ENCODE measurements around the gene CHRM1.

CHRM1 gene

DNA sequence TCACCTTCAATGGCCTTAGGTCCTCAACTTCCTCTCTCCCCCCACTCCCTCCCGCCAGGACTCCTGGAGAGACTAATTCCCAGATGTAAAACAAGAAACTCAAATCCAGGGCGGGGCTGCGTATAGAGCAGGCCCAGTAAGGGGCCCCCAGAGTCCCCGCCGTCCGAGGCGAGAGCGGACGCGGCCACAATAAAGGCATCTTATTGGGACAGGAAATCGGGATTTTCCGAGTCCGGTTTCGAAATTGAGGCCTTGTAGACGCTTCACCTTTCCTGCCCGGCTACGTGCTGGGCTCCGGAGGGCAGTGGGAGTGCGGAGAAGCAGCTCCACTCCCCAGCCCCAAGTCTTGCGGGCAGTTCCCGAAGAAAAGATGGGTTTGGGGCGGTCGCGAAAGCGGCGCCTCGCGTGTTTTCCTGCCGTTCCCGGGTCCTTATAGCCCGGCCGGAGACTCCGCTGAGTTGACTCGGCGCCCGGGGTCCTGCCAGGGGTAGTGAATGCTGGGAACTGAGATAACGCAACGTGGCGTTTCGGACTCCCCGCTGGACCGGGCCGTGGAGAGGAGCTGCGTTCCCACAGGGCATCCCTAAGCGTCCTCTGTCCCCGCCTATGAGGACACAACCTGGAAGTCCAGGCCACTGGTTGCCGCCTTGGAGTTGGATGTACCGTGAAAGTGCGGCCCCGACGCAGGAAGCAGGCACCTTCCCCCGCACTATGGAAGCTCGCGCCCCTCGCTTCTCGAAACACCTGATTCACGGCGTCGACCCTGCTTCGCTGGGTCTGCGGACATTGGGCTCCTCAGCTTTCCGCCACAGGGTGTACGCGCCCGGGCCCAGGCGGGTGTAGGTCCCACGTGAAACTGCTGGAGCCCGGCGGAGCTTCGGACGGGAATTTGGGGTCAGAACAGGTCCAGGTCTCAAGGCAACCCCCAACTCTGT is 4.8 kb upstream of the CHRM1 start:
- DNase-seq (ENCODE audit: low spot score), result no peak

DNA sequence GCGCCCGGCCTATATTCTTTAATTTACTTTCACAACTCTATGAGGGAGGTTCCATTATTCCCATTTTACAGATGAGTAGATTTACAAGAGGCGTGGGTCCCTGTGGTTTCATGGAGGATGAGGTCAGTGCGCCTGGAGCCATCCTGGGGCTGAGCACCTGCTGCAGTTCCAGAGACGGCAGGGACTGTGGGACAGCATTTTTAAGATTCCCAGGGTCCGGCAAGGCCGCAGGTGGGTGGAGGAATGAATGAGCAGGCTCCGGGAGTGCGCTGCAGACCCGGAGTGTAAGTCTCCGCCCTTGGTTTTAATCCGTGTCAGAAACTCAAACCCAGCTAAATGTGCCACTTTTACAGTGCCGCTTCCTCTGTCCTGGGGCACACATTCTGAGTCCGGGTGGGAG is 4.1 kb upstream of the CHRM1 start:
- no peak for DNase-seq (ENCODE audit: low spot score)

DNA sequence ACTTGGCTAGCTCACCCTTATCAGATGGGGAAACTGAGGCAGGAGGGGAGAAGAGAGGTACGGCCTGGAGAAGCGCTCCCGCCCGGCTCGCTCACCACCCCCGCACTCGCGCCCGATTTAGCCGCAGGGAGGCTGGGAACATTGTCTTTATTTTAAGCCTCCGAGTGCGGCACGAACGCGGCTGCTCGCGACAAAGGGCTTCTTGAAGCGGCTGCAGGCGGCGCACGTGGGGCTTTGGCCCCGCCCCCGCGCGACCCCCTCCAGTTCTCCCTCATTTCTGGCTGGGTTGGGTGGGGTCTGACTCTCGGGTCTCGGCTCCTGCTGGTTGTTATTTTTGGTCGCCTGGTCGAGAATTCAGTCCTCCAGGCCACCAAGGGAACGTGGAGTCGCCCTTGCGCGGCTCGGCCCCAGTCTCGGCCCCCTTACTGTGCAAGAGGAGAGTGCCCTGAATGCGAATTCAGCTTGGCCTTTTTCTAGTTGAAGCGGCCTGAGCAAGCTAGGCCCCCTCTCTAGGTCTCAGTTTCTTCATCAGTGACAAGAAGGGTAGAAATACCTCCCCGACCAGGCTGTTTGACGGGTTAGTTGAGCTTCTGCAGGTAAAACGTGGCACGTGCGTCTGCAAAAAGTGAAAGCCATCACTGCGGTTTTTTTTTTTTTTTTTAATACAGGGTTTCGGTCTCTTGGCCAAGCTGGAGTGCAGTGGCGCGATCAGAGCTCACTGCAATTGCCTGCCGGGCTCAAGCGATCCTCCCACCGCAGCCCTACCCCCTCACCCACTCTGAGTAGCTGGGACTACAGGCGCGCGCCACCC is 2.6 kb upstream of the CHRM1 start:
- DNase-seq (ENCODE audit: low spot score), result no peak

DNA sequence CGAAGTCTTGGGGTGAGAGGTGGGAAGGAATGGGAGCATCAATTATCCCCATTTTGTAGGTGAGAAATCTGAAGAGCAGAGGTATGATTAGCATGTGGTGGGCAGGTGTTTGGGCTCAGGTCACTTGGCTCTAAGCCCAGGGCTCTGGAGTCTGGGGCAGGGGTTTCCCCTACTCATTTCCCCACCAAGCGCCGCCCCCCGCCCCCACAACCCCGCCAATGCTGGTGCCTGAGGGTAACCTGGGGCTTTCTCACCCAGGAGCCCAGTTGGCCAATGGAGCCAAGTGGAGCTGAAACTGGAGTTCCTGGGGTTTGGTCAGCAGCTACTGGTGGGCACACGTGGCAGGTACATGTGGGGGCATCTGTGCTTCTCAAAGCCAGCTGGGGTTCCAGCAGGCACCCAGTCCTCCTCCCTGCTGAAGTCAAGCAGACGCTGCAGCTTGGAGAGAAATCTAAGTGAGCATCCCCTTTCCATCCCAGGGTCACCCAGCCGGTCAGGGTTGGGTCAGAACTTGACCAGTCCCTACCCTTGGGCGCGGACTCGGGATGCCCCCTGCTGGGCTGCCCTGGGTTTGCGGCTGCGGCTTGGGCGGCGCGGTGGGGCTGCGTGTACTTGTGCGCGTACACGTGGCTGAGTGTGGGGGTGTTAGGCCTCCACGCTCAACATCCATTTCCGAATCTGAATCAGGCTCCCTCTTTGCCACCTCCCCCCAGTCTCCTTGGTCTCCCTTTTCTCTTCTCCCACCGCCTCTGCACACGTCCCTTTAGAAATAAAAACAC is 1.7 kb upstream of the CHRM1 start:
- no peak for DNase-seq (ENCODE audit: low spot score)

DNA sequence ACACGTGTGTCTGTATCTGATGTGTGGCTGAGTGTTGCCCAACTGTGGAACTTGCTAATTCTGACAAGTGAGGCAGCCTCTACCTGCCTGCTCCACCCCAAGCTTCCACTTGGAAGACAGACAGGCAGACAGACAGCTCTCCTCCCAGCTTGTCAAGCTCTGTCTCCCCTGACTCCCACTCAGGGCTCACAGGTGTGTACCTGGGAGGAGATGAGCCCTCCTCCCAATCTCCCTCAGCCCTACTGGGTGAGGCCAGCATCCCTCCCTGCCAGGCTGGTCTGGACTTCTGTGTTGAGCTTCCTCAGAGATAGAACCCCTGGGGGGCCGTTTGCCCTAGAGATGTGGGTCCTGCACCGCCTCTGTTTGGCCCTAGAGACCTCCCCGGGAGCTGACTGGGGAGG is 1.0 kb upstream of the CHRM1 start:
- no peak for DNase-seq (ENCODE audit: low spot score)

DNA sequence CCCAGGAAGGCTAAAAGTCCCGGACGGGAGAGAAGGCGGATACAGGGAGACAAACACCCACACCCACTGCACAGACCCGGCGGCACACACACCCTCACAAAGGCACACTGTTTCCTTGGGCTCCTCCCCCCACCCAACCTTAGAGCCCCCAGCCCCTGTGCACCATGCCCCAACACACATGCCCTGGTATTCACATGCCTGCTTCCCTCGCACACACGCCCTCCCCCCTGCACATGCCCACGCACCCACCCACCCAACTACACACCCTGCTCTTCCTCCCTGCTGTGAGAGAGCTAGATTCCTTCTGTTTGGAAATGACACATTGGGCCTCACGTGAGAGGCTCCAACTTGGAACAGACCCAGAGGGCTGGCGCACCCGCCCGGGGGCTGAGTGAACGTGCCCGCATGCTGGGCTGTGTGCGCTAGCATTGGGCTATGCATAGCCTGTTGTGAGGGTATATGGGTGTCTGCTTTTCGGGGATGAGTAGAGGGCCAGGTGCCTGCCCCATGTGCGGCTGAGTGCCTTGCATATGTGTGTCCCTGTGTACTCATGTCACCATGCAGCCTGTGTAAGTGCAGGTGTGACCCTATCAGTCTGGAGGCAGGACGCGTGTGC is 518 bp upstream of the CHRM1 start:
- DNase-seq (ENCODE audit: low spot score), result no peak

DNA sequence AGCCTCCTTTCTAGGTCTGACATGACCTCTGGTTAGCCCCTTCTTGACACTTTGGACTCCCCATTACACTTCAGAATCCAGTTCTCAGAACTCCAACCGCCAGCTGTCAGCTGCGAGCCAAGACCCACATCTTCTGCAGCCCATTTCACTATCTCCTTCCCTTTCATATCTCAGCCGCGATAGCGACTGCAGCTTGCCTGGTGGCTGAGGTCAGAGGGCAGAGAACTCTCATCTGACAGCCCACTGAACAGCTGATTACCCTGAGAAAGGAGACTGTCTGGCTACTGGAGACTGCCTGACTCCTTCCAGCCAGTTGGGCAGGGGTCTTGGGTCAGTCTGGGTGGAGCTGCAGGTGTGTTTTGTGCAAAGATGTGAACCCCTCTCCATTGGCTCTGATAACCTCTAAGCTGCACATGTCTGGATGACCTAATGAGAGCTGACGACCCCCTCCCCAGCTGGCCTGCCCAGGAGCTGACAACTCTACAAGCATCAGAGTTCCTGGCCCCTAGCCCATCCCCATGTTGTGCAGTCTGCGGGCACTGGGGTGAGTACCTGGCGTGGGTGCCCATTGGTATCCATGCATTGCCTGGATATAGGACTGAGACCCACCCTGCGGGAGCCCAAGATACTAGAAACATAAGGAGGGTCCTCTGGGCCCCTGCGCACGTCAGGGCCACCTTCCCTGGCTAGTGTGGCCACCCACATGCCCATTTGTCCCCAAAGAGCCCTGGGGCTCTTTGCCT is 1.1 kb downstream of the CHRM1 start:
- DNase-seq (ENCODE audit: low spot score), result no peak

DNA sequence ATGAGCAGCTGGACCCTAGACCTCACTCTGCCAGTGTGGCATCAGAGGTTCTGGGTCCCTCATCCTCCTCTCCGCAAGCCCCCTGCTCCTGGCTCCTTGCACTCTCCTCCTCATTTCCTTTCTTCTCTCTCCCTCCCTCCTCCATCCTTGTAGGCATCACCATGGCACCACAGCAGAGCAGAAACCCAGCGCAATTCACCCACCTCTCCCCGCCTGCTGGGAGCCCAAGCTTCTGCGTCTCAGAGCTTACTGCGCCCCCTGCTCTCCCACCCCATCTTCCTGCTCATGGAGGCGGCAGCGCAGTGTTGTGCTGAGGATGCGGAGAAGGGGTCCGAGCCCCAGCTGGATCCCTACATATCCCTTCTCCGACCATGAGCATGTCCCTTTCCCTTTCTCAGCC is 1.7 kb downstream of the CHRM1 start:
- no peak for DNase-seq (ENCODE audit: low spot score)

DNA sequence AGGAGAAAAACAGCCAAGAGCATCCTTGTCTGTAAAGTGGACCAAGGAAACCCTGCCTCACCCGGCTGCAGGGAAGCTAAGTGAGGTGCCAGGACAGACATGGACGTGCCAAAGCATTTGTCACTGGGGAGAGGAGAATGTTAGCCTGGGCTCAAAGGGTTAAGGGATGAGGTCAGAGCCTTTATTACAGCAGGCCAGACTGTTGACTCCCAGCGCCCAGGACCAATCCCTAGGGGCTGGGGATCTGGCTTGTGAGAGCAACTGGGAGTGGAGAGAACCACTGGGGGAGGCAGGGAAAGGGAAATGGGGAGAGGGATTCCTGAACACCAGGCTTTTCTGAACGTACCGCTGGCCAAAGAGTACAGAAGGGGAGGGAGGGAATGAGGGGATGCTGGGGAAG is 2.6 kb downstream of the CHRM1 start:
- no peak for DNase-seq (ENCODE audit: low spot score)

DNA sequence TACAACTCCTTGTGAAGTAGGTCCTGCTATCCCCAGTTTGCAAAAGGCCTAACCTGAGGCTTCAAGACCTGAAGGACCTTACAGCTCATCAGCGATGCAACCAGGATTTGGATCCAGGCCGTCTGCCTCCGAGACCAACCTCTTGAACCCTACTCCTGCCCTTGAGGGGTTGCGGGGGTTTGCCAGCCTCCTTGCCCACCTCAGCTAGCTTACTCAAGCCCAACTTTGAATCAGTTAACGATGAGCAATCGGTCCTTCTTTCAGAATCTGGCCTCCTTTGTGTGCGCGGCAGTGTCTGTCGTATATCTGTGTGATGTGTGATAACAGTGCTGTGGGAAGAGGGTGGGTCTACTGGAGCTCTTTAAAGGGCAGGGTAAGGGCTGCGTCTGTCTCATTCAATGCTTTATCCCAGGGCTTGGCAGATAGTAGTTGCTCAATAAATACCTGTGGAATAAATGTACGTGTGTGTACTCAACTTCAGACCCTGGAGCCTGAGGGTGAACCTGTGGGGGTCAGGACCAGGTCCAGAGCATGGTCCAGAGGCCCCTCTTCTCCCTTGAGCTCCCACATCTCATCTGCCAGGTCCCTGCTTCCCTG is 3.2 kb downstream of the CHRM1 start:
- no peak for DNase-seq (ENCODE audit: low spot score)

DNA sequence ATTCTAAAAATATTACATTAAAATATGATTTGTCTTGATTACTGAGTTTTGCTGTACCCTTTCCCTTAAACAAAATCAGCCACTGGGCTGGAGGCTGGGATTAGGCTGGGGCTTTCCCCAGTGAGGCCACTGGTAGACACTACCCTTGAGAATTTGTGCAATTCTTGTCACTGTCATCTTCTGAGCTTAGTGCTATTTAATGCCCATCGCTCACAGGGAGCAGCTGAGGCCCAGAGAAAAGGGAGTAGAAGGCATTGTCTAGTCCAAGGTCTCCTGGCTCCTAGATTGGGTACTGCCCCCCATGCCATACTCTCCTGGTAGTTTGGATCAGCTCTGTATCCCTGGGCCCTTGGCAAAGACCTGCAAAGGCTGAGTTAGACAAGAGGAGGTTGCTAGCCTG is 6.7 kb downstream of the CHRM1 start:
- DNase-seq (ENCODE audit: low spot score), result no peak

DNA sequence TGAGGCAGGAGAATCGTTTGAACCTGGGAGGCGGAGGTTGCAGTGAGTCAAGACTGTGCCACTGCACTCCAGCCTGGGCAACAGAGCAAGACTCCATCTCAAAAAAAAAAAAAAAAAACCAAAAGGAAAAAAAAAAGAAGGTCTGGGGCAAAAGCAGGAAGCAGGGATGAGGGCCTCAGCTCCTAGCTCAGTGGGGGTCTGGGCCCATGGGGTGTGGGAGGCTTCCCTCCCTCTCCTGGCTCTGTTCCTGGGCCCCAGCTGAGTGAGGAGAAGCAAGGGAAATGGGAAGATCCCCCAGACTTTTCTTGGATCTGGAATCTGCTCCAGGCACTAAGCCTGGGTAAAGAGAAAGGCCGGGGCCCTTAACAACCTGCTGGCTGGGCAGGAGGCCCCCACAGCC is 8.9 kb downstream of the CHRM1 start:
- no peak for DNase-seq (ENCODE audit: low spot score)

DNA sequence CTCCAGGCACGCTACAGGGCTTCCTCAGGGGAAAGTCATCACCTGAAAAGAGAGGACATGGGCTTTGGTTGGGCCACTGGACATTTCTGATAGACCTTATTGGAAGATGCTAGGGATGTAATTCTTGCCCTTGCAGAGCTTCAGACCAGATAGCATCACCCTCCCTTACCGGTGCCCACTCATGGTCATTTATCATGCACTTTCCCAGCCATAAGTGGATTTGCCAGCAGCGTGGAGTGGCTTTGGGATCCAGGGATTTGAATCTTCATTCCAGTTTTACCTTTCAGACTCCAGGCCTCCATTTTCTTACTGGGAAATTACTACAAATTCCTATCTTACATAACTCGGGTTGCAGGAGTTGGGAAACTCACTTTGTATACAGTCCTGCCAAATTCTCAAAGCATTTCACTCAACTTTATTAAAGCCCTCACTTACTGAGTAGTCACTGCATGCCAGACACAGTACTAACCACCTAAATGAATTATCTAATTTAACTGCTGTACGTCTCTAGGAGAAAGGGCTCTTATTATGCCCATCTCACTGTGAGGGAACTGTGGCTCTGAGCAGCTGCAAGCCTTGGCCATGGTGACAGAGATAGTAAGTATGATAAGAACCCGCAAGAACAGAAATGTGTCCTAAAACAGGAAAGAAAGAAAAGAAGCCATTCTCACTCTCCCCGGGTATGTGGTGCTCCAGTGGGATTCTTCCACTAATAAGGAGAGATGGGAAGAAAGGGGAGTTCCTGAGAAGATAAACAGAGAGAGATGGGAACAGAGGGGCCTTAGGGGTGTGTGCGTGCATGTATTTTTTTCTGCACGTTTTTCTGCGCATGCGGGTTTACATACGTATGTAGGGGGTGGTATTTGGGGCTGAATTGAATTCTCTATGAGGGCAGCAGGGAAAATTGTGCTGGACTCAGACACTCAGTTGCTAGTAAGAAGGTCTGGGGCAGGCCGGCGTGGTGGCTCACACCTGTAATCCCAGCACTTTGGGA is 9.7 kb downstream of the CHRM1 start:
- DNase-seq (ENCODE audit: low spot score), result no peak

DNA sequence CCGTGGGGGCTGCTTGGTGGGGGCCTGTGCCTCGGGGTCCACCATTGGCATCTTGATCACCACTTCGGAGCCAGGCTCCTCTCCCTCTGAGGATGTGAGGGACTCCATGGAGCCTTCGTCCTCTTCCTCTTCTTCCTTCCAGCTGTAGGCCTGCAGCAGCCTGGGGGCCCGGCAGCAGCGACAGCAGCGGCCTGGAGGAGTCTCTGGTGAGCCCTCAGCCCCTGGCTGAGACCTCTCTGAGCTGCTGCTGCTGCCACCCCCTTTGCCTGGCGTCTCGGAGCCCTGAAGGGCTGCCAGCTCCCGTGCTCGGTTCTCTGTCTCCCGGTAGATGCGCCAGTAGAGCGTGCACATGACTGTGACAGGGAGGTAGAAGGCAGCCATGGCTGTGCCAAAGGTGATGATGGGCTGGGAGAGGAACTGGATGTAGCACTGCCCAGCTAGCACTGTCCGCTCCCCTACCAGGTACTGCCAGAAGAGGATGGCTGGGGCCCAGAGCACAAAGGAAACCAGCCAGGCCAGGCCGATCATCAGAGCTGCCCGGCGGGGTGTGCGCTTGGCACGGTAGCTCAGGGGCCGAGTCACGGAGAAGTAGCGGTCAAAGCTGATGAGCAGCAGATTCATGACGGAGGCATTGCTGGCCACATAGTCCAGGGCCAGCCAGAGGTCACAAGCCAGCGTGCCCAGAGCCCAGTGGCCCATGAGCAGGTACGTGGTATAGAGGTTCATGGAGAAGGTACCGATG is 10.9 kb downstream of the CHRM1 start:
- DNase-seq (ENCODE audit: low spot score), result no peak

DNA sequence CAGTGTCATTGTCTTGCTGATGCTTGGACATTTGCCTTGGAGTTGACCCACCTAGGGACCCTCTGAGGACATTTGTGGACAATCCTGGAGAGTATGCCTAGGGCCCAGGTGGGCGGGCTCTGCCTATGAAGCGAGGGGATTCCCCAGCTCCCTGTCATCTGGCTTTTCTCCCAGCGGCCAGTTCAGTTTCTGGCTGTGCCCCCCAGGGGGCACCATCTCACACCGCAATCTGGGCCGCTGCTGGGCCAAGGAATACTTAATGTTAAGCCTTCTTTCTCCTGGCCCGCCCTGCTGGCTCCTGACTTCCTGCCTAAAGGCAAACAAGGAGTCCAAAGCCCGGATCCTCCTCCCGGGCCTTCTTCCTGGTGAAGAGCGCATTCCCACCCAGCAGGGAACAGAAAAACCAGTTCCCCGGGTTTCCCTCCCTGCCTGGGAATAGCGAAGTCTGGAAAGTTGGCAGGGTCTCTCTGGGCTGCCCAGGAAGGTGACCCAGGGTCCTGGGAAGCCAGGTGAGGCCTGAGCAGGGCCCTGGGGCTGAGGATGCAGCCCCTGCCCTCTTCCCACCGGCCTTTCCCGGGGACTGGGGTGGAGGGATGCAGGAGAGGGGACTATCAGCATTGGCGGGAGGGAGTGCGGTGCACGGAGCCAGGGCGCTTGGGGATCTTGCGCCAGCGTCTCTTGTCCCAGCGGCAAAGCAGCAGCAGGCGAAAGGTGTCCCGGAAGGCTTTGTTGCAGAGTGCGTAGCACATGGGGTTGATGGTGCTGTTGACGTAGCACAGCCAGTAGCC is 11.9 kb downstream of the CHRM1 start:
- no peak for DNase-seq (ENCODE audit: low spot score)

DNA sequence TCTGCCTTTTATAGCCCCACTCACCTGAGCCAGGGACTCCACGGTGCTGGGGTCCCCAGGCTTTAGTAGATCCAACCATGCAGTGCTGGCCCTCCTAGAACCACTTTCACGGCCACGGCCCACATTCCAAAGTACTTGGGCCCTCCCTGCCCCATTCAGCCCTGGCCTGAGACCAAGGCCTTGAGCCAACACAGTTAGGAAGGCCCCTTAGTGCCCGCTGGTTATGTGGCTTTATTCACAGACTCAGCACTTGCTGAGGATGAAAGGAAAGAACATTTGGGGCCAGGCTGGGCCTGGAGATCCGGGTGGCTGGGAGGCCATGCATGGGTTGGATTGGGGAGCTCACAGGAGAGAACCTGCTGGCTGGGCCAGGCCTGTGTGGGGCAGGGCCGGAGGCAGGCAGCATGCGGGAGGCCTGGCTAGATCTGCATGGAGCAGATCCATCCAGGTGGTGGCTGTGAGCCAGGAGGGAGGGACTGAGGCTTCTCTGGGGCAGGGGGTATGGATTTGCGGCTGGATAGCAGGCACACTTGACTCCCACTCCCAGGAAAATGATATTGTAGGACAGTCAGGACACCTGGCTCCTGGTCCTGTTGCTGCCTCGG is 12.6 kb downstream of the CHRM1 start:
- no peak for DNase-seq (ENCODE audit: low spot score)

DNA sequence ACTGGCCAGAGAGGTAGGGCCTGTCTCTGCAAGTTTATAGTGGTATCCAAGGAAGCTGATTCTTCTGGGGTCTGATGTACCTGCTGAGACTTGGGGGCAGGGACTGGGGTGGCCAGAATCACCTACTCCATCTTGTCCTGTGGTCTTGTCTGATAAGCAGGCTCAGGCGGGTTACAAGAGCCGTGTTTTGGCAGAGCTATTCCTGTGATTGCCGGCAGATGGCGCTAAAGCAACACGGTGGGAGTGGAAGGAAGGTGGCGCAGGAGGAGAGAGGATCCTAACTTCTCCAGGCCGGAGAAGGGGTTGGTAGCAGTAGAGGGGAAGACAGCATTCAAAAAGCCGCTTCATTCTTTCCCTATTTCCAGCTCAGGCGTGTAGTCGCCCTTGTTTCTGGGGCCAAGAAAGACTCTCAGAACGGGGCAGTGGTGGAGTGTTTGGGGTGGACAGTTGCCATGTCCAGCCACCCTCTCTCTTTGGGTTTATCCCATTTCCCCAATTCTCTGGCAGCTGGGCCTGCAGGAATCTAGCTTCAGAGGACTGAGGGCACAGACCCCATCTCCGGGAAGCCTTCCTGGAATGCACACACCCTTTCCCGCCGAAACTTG is 15.1 kb downstream of the CHRM1 start:
- peak; percentile 87 for DNase-seq (ENCODE audit: low spot score)
